ENCODE measurements around the gene C17orf113. TPM values are rescaled to one million over a fixed set of nuclear protein-coding genes. Genes with fewer than 3 reads are reported as not detected.
"Not testable (repeated sequence)": the region's sequence is repeated elsewhere in the genome, so short reads cannot be mapped to it uniquely, and the experiment has no call there.

Gene C17orf113
- total RNA-seq, 1 donor from 2014 or later = 0.98 TPM

- DNase-seq (ENCODE audit: low read depth) = no peak
- TF ChIP-seq CTCF (conservative IDR thresholded peaks at IDR 0.05; ENCODE audit: low read depth, low read length) = peak; percentile 53
- H3K4me3 ChIP-seq (ENCODE audit: low read depth, low read length) = no peak overlapping the region
Observed at GRCh38 chr17:42027961-42028790, 22.2 kb downstream of the C17orf113 start.

GRCh38 chr17:42027590-42027889 lies 22.9 kb downstream of the C17orf113 start:
- no peak for TF ChIP-seq CTCF (conservative IDR thresholded peaks at IDR 0.05; ENCODE audit: low read depth, low read length)
- no peak overlapping the region for H3K4me3 ChIP-seq (ENCODE audit: low read depth, low read length)
- no peak for DNase-seq (ENCODE audit: low read depth)

GRCh38 chr17:42026857-42027589 lies 23.4 kb downstream of the C17orf113 start:
- no peak for TF ChIP-seq CTCF (conservative IDR thresholded peaks at IDR 0.05; ENCODE audit: low read depth, low read length)
- no peak overlapping the region for H3K4me3 ChIP-seq (ENCODE audit: low read depth, low read length)
- DNase-seq (ENCODE audit: low read depth) = no peak

- DNase-seq (ENCODE audit: low read depth) = no peak
- TF ChIP-seq CTCF (conservative IDR thresholded peaks at IDR 0.05; ENCODE audit: low read depth, low read length) = no peak
- H3K4me3 ChIP-seq (ENCODE audit: low read depth, low read length) = no peak overlapping the region
Observed at GRCh38 chr17:42025936-42026335, 24.5 kb downstream of the C17orf113 start.

GRCh38 chr17:42025191-42025579 lies 25.2 kb downstream of the C17orf113 start:
- DNase-seq (ENCODE audit: low read depth) = no peak
- no peak for TF ChIP-seq CTCF (conservative IDR thresholded peaks at IDR 0.05; ENCODE audit: low read depth, low read length)
- H3K4me3 ChIP-seq (ENCODE audit: low read depth, low read length) = no peak overlapping the region

GRCh38 chr17:42023524-42024349 lies 26.7 kb downstream of the C17orf113 start:
- TF ChIP-seq CTCF (conservative IDR thresholded peaks at IDR 0.05; ENCODE audit: low read depth, low read length) = no peak
- no peak for DNase-seq (ENCODE audit: low read depth)
- no peak overlapping the region for H3K4me3 ChIP-seq (ENCODE audit: low read depth, low read length)

GRCh38 chr17:42020845-42021244 lies 29.6 kb downstream of the C17orf113 start:
- not testable (repeated sequence) for DNase-seq (ENCODE audit: low read depth)
- peak overlapping the region; percentile 64 for H3K4me3 ChIP-seq (ENCODE audit: low read depth, low read length)

Data from epithelial cell of proximal tubule (primary cell).